Nephron (organoid): Measurements from ENCODE around the gene WEE2.
A peak's percentile ranks its signal among the peaks of the same experiment; 100 is the strongest.

Source experiments
- H3K27ac Mint-ChIP-seq, 3 experiments: 2 replicates each; pipeline ENCODE4 v1.8.0; 2020; ENCODE audit warnings: mixed read lengths in 3 of 3, mild to moderate bottlenecking in 2 of 3, moderate library complexity in 1 of 3
- H3K27me3 Mint-ChIP-seq: 2 replicates; pipeline ENCODE4 v1.8.0; 2021; ENCODE audit warnings: low read depth, mild to moderate bottlenecking, moderate library complexity, mixed read lengths
- H3K36me3 Mint-ChIP-seq: 2 replicates; pipeline ENCODE4 v1.8.0; 2020; ENCODE audit warnings: low read depth, mixed read lengths
- H3K4me1 Mint-ChIP-seq: 2 replicates; pipeline ENCODE4 v1.8.0; 2020; ENCODE audit warnings: mixed read lengths
- H3K4me3 Mint-ChIP-seq, 3 experiments: 2 replicates each; pipeline ENCODE4 v1.8.0; 2020; ENCODE audit warnings: mild to moderate bottlenecking in 3 of 3, mixed read lengths in 3 of 3, moderate library complexity in 2 of 3
- H3K9me3 Mint-ChIP-seq: 2 replicates; pipeline ENCODE4 v1.8.0; 2020; ENCODE audit warnings: mixed read lengths
- CTCF ChIP-seq, 3 experiments: fragments of 200-600 bp; sonication (generic); IDR thresholded peaks; one replicate each; pipeline ENCODE4 v1.5.0; 2021; ENCODE audit warnings: antibody characterized with exemption in 3 of 3; ENCODE audit not compliant: unreplicated experiment in 3 of 3

The WEE2 gene

GRCh38 chr7:141665208-141666035 lies 42.7 kb upstream of the WEE2 start:
- Mint-ChIP-seq H3K4me3 (no peak overlapping the region), H3K27ac (no peak overlapping the region), H3K9me3 (no peaks in the 10 kb centered on the region), H3K4me1 (no peaks in the 10 kb centered on the region), H3K36me3 (peaks cover 46% of the 10 kb centered on the region), H3K27me3 (no peaks in the 10 kb centered on the region)
- no peak for TF ChIP-seq CTCF (IDR thresholded peaks at IDR 0.05; ENCODE audit: unreplicated experiment in 3 of 3)

DNA sequence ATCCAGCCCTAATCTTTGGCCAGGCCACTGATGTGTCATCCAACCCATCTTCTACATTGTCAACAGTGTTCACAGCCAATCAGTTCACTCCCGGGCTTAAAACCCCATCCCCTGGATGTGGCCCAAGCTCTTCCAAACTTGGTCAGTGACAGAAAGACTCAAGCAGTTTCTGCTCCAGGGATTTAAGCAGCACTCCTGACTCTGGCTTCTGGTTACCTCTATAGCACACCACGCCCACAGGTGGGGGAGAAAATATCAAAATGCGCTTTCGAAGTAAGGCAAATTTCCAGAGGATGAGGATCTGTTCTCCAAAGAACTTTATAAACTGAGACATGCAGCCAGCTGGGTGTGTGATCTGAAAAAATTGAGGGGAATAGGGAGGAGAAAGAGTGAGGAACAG lies 42.1 kb upstream of the WEE2 start:
- H3K4me1 Mint-ChIP-seq = no peaks in the 10 kb centered on the region
- no peaks in the 10 kb centered on the region for H3K9me3 Mint-ChIP-seq
- H3K27me3 Mint-ChIP-seq = no peaks in the 10 kb centered on the region
- H3K36me3 Mint-ChIP-seq = peaks cover 47% of the 10 kb centered on the region
- H3K4me3 Mint-ChIP-seq = no peak overlapping the region
- no peak for TF ChIP-seq CTCF (IDR thresholded peaks at IDR 0.05; ENCODE audit: unreplicated experiment in 3 of 3)
- no peak overlapping the region for H3K27ac Mint-ChIP-seq

DNA sequence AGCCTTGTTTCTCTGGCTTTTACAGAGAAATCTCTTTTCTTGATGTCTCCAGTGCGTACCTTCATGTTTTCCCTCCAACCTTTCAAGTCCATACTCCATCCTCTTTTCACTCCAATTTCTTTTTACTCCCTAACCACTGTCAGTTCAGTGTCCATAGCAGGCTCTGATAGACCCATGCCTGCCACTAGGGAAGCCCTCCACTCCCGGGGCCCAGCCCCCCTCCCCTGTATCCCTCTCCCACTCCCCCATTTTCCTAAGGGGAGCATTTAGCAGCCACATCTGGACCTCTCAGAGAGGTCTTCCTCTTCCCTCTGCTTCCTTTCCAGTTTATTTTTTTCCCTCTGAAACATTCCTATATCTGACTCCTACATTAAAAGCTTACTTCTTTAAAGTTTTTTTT lies 39.3 kb upstream of the WEE2 start:
- Mint-ChIP-seq H3K9me3 (no peaks in the 10 kb centered on the region), H3K27me3 (no peaks in the 10 kb centered on the region), H3K4me3 (no peak overlapping the region), H3K4me1 (no peaks in the 10 kb centered on the region), H3K27ac (no peak overlapping the region), H3K36me3 (peaks cover 43% of the 10 kb centered on the region)
- TF ChIP-seq CTCF (IDR thresholded peaks at IDR 0.05; ENCODE audit: unreplicated experiment in 3 of 3) = no peak

- Mint-ChIP-seq H3K27me3 (no peaks in the 10 kb centered on the region), H3K4me3 (no peak overlapping the region), H3K36me3 (peaks cover 34% of the 10 kb centered on the region), H3K9me3 (no peaks in the 10 kb centered on the region), H3K27ac (no peak overlapping the region), H3K4me1 (peaks cover 8% of the 10 kb centered on the region)
- TF ChIP-seq CTCF (IDR thresholded peaks at IDR 0.05; ENCODE audit: unreplicated experiment in 3 of 3) = no peak
These were observed 36.3 kb upstream of the WEE2 start for GRCh38 chr7:141671705-141672496.

DNA sequence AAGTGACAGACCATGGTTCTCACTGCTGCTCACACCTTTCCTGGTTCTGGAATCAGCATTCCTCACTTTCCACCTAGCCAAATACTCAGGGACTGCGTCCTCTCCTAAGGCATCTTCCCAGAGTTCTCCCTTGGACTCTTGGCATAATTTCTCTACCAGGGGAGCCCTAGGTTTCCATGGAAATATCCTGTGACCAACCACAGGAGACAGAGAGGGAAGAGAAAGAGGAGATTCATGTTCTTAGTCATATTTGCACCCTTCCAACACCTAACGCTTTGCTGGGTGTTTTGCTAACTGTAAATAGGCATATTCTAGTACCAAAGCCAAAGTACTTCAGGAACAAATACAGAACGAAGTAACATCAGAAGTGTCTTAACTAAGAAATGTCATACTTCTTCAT lies 34.8 kb upstream of the WEE2 start:
- Mint-ChIP-seq H3K27me3 (no peaks in the 10 kb centered on the region), H3K4me3 (no peak overlapping the region), H3K9me3 (no peaks in the 10 kb centered on the region), H3K4me1 (peaks cover 8% of the 10 kb centered on the region), H3K36me3 (peaks cover 34% of the 10 kb centered on the region), H3K27ac (peak overlapping the region in 2 of 3 experiments; percentile 98 to 99)
- no peak for TF ChIP-seq CTCF (IDR thresholded peaks at IDR 0.05; ENCODE audit: unreplicated experiment in 3 of 3)
